Muscle of arm (tissue), 12 donors: ENCODE data around the gene SLC4A8. TPM values are rescaled to one million over a fixed set of nuclear protein-coding genes. Genes with fewer than 3 reads are reported as not detected.
"Not testable (repeated sequence)": the region's sequence is repeated elsewhere in the genome, so short reads cannot be mapped to it uniquely, and the experiment has no call there.

ENCODE experiments used
- DNase-seq: peaks from one replicate; pipeline ENCODE4 v3.0.0-alpha.2; 2013
- polyA plus RNA-seq, 12 donors: library from polyadenylated mRNA; unstranded; fragments of 120-200 nt; gene quantifications; one replicate each; pipeline ENCODE4 v1.2.1, GENCODE V29; 2013; ENCODE audit not compliant: insufficient read length in 12 of 12

The SLC4A8 gene
- polyA plus RNA-seq, 12 donors, result 0.47 to 2.8 (median 1.4) TPM; not detected in 1

GRCh38 chr12:51424094-51424661 lies 453 bp upstream of the SLC4A8 start:
- DNase-seq, result no peak

DNA sequence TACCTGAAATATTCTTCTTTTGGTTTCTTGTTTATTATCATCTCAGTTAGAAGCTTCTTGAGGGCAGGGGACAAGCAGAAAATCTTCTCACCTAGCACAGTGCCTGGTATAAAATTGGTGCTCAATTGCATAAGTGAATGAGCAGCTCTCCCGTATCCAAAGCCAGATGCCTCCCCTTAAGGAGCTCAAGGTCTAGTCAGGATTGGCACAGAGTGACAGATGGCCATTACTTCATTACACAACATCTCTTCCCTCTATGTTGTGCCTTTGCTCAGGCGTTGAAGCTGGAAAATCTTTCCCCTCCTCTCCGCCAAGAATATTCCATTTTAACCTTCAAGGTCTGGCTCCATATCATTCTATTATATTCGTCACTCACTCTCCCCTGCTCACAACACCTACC lies 3.6 kb downstream of the SLC4A8 start:
- DNase-seq, result no peak

- DNase-seq, result no peak
These were observed 5.1 kb downstream of the SLC4A8 start for GRCh38 chr12:51429700-51430099.

DNA sequence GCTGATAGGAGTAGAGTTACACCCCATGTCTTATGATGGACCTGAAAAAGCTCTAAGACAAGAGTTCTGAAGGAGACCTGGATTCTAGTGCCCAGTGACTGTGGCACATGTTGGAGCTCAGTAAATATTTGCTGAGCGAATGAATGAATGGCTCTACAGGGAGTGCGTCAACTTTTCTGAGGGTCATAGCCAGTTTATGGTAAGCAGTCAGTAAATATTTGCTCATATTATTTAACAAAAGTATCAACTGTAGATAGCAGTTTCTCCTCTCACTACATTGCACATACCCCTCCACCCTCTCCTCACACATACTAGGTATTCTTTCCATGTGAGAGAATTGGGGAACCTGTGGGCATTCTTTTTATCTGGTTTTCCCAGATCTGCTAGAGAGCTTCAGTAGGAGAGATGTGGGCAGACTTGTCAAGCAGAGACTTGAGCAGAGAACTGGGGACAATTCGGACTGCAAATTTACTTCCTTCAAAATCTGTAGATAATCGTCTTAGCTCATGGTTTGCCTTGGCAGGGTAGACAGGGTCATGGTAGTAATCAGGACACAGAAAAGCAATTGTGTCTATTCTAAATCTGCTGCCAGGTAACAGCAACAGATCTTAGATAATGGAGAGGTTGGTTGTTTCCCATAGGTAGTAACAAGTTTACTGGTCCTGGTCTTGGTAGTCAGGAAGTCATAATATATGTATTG lies 5.7 kb downstream of the SLC4A8 start:
- no peak for DNase-seq

- no peak for DNase-seq
These were observed 8.3 kb downstream of the SLC4A8 start for GRCh38 chr12:51432921-51433320.

GRCh38 chr12:51434305-51434704 lies 9.7 kb downstream of the SLC4A8 start:
- no peak for DNase-seq

- DNase-seq, result no peak
These were observed 12.8 kb downstream of the SLC4A8 start for GRCh38 chr12:51437431-51437830.

- no peak for DNase-seq
These were observed 14.7 kb downstream of the SLC4A8 start for GRCh38 chr12:51439330-51439729.

DNA sequence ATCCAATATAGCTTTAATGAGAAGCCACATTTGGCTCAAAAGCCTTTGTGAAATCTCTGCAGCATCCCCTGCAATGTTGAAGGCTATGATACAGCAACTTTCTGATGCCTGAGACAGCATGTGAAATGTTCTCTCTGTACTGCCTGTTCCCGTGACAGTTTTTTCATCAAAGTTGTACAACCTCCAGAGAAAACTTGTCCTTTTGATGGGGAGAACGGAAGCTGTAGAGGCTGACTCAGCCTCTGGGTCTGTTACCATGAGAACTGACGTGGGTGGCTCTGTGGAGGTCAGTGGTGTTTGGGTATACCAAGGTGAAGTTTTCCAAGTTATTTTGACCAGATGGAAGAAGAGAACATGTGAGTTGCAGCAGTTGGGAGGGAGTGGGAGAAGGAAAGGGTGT lies 17.0 kb downstream of the SLC4A8 start:
- DNase-seq, result no peak

DNA sequence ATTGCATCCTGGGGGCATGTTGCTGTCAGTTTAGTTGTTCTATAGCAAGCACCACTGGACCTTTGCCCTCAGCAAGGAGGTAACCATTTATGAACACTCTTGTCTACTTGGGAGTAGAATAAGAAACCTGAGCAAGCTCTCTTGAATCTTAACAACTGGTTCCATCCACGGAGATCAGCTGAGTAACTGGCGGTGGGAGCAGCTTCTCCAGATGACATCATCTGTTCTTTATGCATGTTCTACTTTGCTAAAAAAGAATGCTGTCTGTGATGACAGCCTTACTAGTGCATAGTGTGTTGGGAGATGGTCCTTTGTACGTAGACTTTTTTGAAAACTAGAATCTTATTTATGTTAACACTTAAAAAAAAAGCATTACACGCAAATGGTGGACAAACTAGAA lies 17.7 kb downstream of the SLC4A8 start:
- no peak for DNase-seq

- DNase-seq, result no peak
These were observed 18.9 kb downstream of the SLC4A8 start for GRCh38 chr12:51443573-51443972.

GRCh38 chr12:51448618-51449256 lies 24.1 kb downstream of the SLC4A8 start:
- DNase-seq, result no peak

DNA sequence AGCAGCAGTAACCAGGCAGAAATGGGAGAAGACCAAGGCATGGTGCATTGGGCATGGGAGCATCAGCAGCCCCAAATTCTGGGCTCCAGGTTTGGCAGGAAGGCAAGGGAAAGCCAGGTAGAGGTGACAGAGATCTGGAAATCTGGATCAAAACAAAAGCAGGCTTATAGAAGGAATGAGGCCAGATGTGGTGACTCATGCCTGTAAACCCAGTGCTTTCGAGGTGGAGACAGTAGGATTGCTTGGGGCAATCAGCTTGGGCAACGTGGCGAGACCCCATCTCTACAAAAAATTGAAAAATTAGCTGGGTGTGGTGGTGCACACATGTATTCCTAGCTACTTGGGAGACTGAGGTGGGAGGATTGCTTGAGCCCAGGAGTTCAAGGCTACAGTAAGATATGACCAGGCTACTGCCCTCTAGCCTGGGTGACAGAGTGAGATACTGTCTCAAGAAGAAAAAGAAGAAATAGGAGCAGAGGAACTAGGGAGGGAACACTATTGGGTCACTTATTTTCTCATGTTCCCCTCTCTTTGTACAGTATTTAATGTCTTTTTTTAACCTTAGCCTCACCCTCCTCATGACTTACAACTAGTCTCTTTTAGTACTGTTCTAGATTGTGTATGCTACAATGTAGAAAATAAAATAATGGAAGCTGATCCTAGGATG lies 25.1 kb downstream of the SLC4A8 start:
- no peak for DNase-seq

- no peak for DNase-seq
These were observed 25.7 kb downstream of the SLC4A8 start for GRCh38 chr12:51450333-51450732.

- DNase-seq, result no peak
These were observed 26.2 kb downstream of the SLC4A8 start for GRCh38 chr12:51450806-51451205.

DNA sequence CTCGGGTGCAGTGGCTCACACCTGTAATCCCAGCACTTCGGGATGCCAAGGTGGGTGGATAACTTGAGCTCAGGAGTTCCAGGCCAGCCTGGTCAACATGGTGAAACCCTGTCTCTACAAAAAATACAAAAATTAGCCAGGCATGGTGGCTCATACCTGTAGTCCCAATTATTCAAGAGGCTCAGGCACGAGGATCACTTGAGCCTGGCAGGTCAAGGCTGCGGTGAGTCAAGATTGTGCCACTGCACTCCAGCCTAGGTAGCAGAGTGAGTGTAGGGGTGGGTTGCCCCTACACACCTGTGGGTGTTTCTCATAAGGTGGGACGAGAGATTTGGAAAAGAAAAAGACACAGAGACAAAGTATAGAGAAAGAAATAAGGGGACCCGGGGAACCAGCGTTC lies 29.4 kb downstream of the SLC4A8 start:
- DNase-seq, result not testable (repeated sequence)

DNA sequence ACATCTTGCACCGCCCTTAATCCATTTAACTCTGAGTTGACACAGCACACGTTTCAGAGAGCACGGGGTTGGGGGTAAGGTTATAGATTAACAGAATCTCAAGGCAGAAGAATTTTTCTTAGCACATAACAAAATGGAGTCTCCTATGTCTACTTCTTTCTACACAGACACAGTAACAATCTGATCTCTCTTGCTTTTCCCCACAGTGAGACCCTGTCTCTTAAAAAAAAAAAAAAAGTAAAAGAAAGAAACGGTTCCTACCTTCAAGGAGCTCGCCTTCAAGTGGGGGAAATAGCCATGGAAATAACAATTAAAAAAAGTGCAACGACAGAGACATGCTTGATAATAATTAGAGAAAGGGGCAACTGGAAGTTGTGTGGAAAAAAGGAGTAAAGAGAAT lies 30.4 kb downstream of the SLC4A8 start:
- DNase-seq, result not testable (repeated sequence)

GRCh38 chr12:51458635-51459034 lies 34.0 kb downstream of the SLC4A8 start:
- DNase-seq, result no peak

DNA sequence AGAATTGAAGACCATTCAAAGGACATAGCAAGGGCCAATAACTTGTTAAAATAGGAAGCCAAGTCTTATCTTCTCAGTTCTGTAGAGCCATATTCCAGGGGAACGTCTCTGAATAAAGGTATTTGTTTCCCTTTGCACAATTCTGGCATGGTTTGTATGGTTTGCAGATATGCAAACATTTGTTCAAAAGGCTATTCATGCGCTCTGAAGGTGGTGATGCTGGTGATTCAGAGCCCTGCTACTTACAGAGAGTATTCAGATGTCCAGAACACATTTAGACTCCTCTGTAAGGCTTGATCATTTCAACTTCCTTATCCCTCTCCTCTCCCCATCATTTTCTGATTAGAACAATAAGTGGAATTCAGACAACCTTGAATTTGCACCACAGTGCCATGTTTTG lies 35.9 kb downstream of the SLC4A8 start:
- DNase-seq, result no peak

DNA sequence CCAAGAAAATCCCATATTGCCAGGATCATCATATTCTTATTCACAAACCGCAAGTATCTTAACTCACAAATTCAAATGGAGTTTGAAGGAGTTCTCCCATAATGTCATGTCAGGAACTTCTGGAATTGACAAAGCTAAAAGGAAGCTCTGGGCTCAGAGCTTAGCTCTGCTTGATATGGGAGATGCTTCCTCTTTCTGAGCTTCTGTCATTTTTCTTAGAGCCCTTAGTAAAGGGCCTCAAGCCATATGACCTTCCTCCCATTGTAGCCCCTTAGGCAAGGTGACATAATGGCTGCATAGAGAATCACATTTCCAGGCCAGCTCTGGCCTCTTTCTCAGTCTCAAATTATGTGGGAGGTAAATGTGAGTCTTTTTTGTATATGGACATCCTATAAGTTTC lies 40.9 kb downstream of the SLC4A8 start:
- no peak for DNase-seq

- DNase-seq, result no peak
These were observed 45.5 kb downstream of the SLC4A8 start for GRCh38 chr12:51470116-51470515.

GRCh38 chr12:51471111-51471864 lies 46.7 kb downstream of the SLC4A8 start:
- DNase-seq, result no peak
